Fibroblast of lung (primary cell): ENCODE data around the gene GPRC5C.

Source experiments
- CTCF ChIP-seq, 2 donors: IDR thresholded peaks in 1 of 2; conservative IDR thresholded peaks in 1 of 2; 1 replicate in 1 of 2; 2 replicates in 1 of 2; pipeline ENCODE4 v1.5.1; 2011 to 2012; ENCODE audit warnings: low read length in 2 of 2, control low read depth in 1 of 2, inconsistent platforms in 1 of 2, low read depth in 1 of 2, mild to moderate bottlenecking in 1 of 2
- EZH2 ChIP-seq: IDR thresholded peaks from 2 replicates; pipeline ENCODE4 v1.5.1; 2012; ENCODE audit warnings: low read length, control low read depth, mild to moderate bottlenecking; ENCODE audit errors: missing control alignments

GRCh38 chr17:74390680-74391653, 40.9 kb upstream of the GPRC5C start:
- TF ChIP-seq EZH2 (no peak), CTCF (conservative IDR thresholded peaks at IDR 0.05 in 1 of 2, IDR thresholded peaks at IDR 0.05 in 1 of 2; ENCODE audit: low read depth in 1 of 2, low read length in 2 of 2) (no peak)
